ENCODE measurements around the gene WDR45.

WDR45 gene

GRCh38 chrX:49102190-49102589 is 22.5 kb upstream of the WDR45 start:
- no peak for DNase-seq (ENCODE audit: insufficient read length, low spot score)
- FAIRE-seq, result no peak
- no peak for TF ChIP-seq CTCF (IDR thresholded peaks at IDR 0.05; ENCODE audit: insufficient read depth, missing control alignments)

GRCh38 chrX:49101629-49101984 is 21.9 kb upstream of the WDR45 start:
- no peak for FAIRE-seq
- DNase-seq (ENCODE audit: insufficient read length, low spot score), result no peak
- no peak for TF ChIP-seq CTCF (IDR thresholded peaks at IDR 0.05; ENCODE audit: insufficient read depth, missing control alignments)

GRCh38 chrX:49100704-49101628 is 21.3 kb upstream of the WDR45 start:
- no peak for TF ChIP-seq CTCF (IDR thresholded peaks at IDR 0.05; ENCODE audit: insufficient read depth, missing control alignments)
- FAIRE-seq, result no peak
- DNase-seq (ENCODE audit: insufficient read length, low spot score), result peak; percentile 97

- no peak for DNase-seq (ENCODE audit: insufficient read length, low spot score)
- TF ChIP-seq CTCF (IDR thresholded peaks at IDR 0.05; ENCODE audit: insufficient read depth, missing control alignments), result no peak
- no peak for FAIRE-seq
Observed at GRCh38 chrX:49096419-49096818, 16.7 kb upstream of the WDR45 start.

GRCh38 chrX:49089553-49089952 is 9.9 kb upstream of the WDR45 start:
- TF ChIP-seq CTCF (IDR thresholded peaks at IDR 0.05; ENCODE audit: insufficient read depth, missing control alignments), result no peak
- FAIRE-seq, result no peak
- no peak for DNase-seq (ENCODE audit: insufficient read length, low spot score)

GRCh38 chrX:49082271-49082871 is 2.7 kb upstream of the WDR45 start:
- no peak for FAIRE-seq
- no peak for DNase-seq (ENCODE audit: insufficient read length, low spot score)
- TF ChIP-seq CTCF (IDR thresholded peaks at IDR 0.05; ENCODE audit: insufficient read depth, missing control alignments), result no peak

- FAIRE-seq, result no peak
- no peak for DNase-seq (ENCODE audit: insufficient read length, low spot score)
- TF ChIP-seq CTCF (IDR thresholded peaks at IDR 0.05; ENCODE audit: insufficient read depth, missing control alignments), result no peak
Observed at GRCh38 chrX:49077941-49078340, 1.7 kb downstream of the WDR45 start.
